Measurements from ENCODE around the gene CACNA2D3.

CACNA2D3 gene

GRCh38 chr3:54705730-54706129 is 583.4 kb downstream of the CACNA2D3 start:
- no peak for DNase-seq

GRCh38 chr3:54706738-54707137 is 584.4 kb downstream of the CACNA2D3 start:
- DNase-seq: no peak

- DNase-seq: no peak
These were observed 587.4 kb downstream of the CACNA2D3 start for GRCh38 chr3:54709785-54710184.

GRCh38 chr3:54710954-54711353 is 588.6 kb downstream of the CACNA2D3 start:
- DNase-seq: no peak

- no peak for DNase-seq
These were observed 590.2 kb downstream of the CACNA2D3 start for GRCh38 chr3:54712539-54712938.

GRCh38 chr3:54713031-54713430 is 590.7 kb downstream of the CACNA2D3 start:
- DNase-seq: no peak

- no peak for DNase-seq
These were observed 591.1 kb downstream of the CACNA2D3 start for GRCh38 chr3:54713455-54713854.

- no peak for DNase-seq
These were observed 591.7 kb downstream of the CACNA2D3 start for GRCh38 chr3:54714035-54714434.

GRCh38 chr3:54717506-54717905 is 595.2 kb downstream of the CACNA2D3 start:
- DNase-seq: no peak

GRCh38 chr3:54719914-54720313 is 597.6 kb downstream of the CACNA2D3 start:
- no peak for DNase-seq

- DNase-seq: no peak
These were observed 598.3 kb downstream of the CACNA2D3 start for GRCh38 chr3:54720604-54721003.

- DNase-seq: peak in 1 of 3 experiments; percentile 3
These were observed 609.5 kb downstream of the CACNA2D3 start for GRCh38 chr3:54731732-54732445.

- DNase-seq: peak in 1 of 3 experiments; percentile 4
These were observed 611.0 kb downstream of the CACNA2D3 start for GRCh38 chr3:54733106-54734006.

- no peak for DNase-seq
These were observed 614.1 kb downstream of the CACNA2D3 start for GRCh38 chr3:54736459-54736858.

- DNase-seq: no peak
These were observed 621.4 kb downstream of the CACNA2D3 start for GRCh38 chr3:54743755-54744154.

- no peak for DNase-seq
These were observed 621.9 kb downstream of the CACNA2D3 start for GRCh38 chr3:54744291-54744690.

GRCh38 chr3:54745843-54746242 is 623.5 kb downstream of the CACNA2D3 start:
- DNase-seq: no peak

GRCh38 chr3:54746722-54747121 is 624.4 kb downstream of the CACNA2D3 start:
- DNase-seq: no peak

- no peak for DNase-seq
These were observed 633.4 kb downstream of the CACNA2D3 start for GRCh38 chr3:54755756-54756155.

GRCh38 chr3:54756330-54756731 is 634.0 kb downstream of the CACNA2D3 start:
- no peak for DNase-seq

- DNase-seq: no peak
These were observed 636.1 kb downstream of the CACNA2D3 start for GRCh38 chr3:54758461-54758860.

- no peak for DNase-seq
These were observed 636.8 kb downstream of the CACNA2D3 start for GRCh38 chr3:54759166-54759565.

- DNase-seq: no peak
These were observed 637.8 kb downstream of the CACNA2D3 start for GRCh38 chr3:54760201-54760600.

- DNase-seq: no peak
These were observed 639.3 kb downstream of the CACNA2D3 start for GRCh38 chr3:54761637-54762036.
